B cell (primary cell): ENCODE results near the gene ZFPM1.

Source experiments
- CTCF ChIP-seq: fragments of 200-600 bp; IDR thresholded peaks from one replicate; pipeline ENCODE4 v1.8.0; 2022; ENCODE audit warnings: antibody characterized with exemption, mild to moderate bottlenecking
- EZH2 ChIP-seq: IDR thresholded peaks from 2 replicates; pipeline ENCODE4 v1.6.1; 2012; ENCODE audit warnings: borderline replicate concordance, low read depth, mild to moderate bottlenecking, moderate library complexity, low read length; ENCODE audit not compliant: insufficient read depth, poor library complexity, severe bottlenecking

GRCh38 chr16:88483392-88483641, 30.2 kb downstream of the ZFPM1 start:
- no peak for TF ChIP-seq EZH2
- TF ChIP-seq CTCF, result no peak
